ENCODE results near the gene NABP1.
A peak's percentile ranks its signal among the peaks of the same experiment; 100 is the strongest.

The NABP1 gene

DNA sequence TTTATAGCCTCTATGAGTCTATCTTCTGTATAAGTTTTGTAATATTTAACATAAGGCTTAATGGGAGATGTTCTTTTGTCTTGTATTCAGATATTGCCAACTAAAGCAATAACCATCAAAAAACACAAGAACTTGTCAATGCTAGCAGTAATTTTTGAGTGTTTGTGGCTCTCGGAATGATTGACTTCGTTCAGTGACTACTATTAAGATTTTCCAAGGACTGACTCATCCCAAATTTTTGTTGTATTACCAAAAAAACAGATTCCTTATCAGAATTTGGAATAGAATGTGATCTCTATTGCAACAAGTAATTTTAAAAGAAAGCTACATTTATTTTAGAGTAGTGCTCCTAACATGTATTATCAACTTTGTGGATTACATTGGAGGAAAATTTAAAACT, 8.1 kb downstream of the NABP1 start:
- DNase-seq = no peak

DNA sequence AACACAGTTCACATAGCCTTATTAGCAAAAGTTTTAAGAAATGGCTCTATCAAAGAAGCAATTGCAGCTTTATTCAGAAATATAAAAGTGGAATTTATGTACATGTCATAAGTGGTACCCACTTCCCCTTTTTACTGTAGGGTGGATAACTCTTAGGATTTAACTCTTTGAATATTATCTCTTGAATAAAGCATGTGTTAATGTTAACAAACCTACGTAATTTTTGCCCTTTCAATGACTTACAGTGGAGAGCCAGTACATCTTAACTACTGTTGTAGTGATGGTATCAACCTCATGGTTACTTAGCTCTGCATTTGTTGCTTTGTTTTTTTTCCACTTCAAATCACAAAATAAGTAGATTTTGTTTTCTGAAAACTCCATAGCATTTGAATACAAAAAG, 8.8 kb downstream of the NABP1 start:
- DNase-seq = no peak

DNA sequence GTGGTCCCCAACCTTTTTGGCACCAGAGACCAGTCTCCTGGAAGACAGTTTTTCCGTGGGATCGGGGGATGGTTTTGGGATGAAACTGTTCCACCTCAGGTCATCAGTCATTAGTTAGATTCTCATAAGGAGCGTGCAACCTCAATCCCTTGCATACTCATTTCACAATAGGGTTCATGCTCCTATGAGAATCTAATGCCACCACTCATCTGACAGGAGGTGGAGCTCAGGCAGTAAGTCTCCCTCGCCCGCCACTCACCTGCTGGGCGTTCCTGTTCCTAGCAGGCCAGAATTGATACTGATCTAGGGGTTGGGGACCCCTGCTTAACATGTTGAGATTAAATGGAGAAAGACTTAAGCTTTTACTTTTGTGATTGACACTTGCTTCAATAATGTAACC, 9.9 kb downstream of the NABP1 start:
- no peak for DNase-seq

DNA sequence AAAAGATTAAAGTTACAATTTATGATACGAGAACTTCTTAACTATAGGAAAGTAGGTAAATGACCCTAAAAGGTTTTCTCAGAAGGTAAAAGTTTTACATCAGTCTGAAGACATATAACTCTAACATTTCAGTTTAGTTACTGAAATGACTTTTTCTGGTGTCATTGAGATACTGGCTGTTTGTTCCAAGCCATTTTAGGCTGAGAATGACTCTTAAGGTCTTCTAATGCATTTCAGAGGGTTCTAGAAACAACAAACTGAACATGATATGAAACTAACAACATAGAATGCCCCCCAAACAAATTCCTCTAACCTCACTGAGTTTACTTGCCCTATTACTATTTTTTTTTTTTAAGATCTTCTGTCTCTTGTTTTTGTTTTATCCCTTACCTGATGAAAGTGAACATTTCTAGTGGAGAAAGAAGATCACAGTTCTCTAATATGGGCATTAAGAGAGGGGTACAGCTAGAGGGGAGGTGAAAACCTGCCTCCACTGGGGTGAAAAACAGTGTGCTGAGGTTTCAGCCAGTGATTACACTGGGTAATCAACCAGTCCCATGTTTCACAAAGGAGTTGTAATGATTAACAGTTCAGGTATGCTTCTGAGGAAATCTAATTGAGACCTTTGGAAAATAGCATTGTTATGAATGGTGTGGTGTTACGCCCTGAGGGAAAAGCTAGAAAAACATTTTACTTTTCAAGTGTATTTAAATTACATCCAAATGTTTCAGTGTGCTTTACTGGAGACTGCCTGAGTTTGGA, 11.2 kb downstream of the NABP1 start:
- no peak for DNase-seq

DNA sequence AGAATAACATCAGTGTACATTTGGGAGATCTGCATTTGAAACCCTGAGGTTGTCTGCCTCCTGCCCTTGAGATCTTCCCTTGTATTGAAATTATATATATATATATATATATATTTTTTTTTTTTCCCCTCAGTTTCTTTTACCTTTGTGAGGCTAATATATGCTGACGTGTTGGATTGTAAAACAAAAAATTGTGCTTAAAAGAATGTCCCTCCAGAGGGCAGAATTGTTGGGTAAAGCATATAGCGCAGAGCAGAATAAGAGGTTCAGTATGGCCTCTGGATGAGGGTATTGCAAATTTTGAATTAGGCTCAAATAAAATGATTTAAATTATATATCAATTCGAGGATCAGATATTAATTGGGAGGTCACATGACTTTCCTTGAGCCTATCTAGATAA, 12.4 kb downstream of the NABP1 start:
- no peak for DNase-seq

DNA sequence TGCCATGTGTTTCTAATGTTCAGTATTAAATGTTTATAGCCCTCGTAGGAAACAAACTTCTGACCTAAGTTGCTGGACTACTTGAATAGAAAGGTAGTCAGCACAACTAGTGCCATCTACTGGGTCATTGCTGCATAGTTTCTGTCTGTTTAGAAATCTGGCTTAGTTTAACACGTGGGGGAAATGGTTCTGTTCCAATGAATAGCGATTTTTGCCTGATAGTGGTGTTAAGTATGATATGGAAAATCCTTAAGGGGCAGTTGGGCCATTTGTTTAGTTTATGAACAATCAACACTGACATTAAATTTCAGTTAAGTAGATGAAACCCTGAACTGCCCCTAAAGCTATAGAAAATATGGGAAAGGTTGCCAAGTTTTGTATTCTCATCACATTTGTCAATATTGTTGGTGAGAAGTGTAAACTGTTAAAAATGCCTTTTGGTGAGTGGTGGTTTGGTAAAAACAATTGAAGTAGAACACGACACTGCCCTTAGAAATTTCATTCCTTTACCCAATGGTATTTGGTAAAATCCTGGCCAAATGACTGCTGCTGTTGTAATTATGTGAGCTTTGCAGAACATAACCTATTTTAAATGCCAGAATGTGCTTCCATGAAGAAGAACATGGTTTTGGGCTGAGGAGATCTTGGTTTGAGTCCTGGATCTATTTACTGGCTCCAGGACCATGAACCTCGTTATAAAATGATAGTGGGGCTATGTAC, 13.2 kb downstream of the NABP1 start:
- peak; percentile 46 for DNase-seq

DNA sequence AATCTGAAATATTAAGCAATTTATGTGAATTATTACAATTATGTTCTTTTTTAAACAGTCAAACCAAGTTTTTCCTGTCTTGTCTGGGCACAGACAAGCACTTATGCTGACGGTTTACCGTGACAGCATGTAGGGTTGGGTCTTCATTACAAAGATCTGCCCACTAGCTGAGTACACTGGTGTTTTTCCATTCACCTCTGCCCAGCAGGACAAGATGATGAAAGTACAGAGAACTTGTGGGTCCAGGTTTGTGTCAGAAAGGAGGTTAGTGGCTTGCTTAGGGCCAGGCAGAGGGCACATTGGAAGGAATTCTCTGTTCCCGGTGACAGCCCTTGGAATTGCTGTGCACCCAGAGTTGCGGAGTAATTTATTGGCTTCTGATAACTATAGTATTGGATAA, 14.0 kb downstream of the NABP1 start:
- no peak for DNase-seq

DNA sequence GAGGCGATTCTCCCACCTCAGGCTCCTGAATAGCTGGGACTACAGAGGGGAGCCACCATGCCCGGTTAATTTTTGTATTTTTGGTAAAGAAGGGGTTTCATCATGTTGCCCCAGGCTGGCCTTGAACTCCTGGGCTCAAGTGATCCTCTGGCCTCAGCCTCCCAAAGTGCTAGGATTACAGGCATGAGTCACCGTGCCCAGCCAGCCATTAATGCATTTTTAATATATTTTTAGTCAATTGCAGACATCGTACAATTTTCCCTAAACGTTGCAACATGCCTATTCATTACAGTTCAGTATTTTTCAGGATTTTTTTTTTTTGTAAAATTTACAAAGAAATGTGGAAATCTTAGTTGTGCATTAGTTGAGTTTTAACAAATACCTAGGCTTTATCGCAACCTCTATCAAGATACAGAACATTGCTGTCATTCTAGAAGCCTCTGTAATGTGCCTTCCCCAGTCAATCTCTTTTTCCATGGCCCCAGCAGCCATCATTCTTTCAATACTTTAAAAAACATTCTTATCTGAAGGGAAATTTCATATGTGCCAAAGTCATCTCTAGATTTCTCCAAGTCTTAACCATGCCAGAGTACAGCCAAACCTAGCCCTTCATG, 14.7 kb downstream of the NABP1 start:
- no peak for DNase-seq

DNA sequence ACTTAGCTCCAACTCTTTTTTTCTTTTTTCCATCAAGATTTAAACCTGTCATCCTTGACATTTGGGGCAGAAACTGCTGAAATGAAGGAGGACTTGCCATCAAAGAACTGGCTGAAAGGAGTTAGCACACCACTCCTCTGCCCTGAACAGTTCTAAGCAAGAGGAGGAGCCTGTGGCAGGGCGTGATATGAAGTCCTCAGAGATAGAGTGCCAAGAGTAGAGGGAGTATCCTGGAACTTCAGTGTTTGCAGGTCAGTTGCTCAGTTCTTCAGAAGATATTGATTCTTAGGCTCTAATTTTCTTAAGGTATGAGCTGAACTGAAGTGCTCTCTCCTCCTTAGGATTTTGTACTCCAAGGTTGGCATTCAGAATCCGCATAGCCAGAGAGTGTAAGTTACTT, 15.2 kb downstream of the NABP1 start:
- no peak for DNase-seq

DNA sequence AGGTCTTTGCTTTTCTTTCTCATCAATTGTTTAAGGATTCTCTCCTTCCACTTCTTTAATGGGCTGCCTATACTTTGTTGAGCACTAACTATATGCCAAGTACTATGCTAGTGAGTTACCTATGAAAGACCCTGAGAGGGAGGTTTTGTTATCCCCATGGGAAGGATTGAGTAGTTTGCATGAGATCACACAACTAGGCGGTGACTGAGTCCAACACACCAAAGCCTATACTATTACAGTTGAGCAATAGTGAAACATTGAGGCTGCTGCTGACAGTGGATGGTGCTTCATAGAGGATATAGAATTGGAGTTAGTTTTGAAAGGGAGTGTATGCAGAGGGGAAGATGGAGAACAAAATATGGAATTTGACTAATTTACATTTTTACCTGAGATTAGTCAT, 15.8 kb downstream of the NABP1 start:
- DNase-seq = no peak

DNA sequence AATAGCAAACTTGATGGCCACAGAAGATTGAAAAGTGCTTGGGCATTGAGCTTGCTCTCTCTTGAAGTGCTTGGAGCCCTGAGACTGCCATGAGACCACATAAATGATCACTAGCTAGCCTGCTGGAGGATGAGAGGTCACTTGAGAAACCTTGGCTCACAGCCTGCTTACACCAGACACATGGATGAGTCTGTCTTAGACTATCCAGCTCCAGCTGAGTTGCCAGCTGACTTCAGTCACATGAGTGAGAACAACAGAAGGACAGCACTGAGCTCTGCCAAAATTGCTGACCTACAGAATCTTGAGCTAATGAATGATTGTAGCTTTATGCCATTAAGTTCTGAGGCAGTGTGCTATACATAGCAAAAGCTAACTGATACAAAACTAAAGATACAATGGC, 18.1 kb downstream of the NABP1 start:
- DNase-seq = no peak

DNA sequence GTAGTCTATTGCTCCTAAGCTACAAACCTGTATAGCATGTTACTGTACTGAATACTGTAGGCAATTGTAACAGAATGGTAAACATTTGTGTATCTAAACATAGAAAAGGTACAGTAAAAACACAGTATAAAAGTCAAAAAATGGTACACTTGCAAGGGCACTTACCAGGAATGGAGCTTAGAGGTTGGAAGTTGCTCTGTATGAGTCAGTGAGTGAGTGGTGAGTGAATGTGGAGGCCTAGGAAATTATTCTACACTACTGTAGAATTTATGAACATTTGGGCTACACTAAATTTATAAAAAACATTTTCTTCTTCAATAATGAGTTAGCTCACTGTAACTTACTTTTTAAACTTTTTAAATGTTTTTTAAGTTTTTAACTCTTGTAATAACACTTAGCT, 19.0 kb downstream of the NABP1 start:
- DNase-seq = no peak

DNA sequence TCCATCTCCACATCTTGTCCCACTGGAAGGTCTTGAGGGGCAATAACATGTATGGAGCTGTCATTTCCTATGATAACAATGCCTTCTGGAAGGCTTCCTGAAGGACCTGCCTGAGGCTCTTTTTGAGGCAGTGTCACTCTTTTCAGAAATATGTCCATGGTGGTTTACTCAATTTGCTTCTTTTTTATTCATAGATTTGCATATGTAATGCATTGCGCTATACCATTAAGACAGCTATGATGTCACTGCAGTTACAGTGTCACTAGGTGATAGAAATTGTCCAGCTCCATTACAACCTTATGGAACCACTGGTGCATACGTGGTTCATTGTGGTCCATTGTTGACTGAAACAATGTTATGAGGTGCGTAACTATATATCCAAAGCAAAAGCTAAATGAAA, 19.9 kb downstream of the NABP1 start:
- no peak for DNase-seq

DNA sequence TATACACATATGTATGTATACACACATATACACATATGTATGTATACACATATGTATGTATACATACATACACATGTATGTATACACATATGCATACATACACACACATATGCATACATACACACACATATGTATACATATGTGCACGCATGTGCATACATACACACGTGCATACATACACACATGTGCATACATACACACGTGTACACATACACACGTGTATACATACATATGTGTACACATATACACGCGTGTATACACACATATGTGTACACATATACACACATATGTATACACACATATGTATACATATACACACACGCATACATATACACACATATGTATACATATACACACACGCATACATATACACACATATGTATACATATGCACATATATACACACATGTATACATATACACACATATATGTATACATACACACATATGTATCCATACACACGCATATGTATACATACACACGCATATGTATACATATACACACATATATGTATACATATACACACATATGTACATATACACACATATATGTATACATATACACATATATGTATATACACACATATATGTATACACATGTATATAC, 21.5 kb downstream of the NABP1 start:
- DNase-seq = no peak

DNA sequence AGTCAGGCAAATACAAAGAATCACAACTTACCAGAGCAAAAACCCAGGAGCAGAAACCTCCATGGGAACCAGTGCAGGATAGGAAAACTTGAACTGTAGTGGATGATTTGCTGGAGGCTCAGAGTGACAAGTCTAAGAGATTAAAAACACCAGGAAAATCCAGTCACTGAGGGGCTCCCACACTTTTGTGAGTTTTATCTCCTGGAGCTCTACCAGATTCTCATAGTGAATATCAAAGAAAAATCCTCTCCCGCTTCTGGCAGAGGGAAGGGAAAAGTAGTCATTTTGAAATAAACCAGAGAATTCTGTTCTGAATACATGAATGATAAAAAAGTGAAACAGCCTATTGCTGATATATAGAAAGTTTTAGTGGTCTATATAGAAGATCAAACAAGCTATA, 23.1 kb downstream of the NABP1 start:
- DNase-seq = no peak

DNA sequence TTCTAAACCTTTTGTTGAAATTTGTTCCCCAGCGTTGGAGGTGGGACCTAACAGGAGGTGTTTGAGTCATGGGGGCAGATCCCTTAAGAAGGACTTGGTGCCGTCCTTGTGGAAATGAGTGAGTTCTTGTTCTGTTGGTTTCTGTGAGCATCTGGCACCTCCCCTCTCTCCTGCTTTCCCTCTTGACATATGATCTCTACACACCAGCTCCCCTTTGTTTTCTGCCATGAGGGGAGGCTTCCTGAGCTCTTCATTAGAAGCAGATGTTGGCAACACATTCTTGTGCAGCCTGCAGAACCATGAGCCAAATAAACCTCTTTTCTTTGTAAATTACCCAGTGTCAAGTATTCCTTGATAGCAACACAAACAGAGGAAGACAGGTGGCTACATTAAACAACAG, 23.8 kb downstream of the NABP1 start:
- DNase-seq = no peak

DNA sequence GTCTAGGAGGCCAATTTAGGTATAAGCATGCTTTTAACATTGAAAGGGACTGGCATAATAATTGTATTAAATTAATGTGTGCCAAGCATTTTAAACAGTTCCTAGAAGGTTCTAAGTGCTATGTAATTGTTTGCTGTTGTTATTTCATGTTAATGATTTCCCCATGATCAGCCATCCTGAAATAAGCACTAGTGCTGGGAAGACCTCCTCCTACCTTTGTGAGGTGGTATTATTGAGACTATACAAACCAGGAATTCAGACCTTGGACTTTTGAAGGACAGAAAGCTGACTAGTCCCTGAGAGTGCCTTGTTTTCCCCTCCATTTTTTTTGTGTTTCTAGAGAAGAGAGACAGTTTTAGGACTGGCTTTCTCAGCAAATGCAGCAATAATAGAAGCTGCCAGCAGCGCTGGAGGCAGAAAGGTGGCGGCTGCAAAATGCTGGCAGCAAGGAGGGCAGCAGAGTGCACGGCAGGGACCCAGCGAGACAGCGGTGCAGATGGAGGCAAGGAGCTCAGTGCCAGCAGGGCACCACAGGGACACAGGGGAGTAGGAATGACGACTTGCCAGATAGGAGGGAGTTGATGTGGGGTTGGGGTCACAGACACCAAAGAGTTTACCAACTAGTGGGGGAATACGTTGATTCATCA, 25.3 kb downstream of the NABP1 start:
- no peak for DNase-seq

DNA sequence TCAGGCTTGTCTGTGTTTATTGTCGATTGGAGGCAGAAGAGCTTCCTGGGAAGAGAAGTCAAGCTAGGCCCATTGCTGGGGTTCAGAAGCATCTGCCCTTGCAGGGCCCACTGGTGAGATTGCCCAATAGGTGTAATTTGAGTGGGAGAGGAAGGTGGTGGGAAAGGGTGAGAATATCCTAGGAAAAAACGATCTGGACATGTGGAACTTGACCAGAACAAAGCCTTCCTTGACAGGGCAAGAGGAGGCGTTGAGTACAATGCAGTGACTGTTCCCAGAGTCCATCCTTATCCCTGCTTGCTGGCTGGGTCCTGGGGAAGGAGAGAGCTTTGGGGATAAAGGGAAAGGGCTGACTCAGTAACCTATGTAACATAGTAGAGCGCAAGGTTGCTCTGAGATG, 27.1 kb downstream of the NABP1 start:
- DNase-seq = no peak

DNA sequence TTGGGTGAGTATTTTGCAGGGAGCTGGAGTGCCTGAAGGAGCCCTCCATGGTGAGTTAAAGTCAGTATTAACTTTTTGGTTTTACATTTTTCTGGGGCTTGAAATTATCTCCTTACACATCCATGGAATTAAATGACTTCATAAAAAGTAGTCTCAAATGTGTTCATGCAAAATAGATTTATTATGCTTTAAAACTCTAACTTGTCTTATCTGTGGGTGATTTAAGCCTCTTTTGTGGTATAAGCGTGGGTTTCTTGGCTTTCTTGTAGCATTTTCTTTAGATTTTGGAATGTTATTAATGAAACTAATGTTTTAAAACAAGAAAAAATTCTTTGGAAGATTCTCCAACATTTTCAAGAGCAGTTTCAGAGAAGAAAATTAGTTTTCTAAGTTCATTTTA, 27.8 kb downstream of the NABP1 start:
- DNase-seq = no peak

DNA sequence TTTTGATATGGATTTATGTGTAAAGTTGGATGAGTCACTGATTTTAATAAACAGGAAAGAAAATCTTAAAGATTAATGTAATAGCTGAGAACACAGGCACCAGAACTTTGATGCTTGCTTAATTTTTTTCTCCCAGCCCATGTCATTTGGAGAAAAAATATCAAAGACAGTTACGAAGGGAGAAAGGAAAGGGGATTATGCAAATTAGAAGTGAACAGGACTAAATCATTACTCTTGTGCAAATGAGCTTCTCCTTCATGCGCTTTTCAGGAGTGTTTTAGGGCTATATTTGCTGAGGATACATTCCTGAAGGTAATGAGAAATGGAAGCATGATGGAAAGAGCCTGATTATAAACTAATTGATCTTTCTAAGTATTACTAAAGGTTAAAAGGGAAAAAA, 28.9 kb downstream of the NABP1 start:
- DNase-seq = no peak

DNA sequence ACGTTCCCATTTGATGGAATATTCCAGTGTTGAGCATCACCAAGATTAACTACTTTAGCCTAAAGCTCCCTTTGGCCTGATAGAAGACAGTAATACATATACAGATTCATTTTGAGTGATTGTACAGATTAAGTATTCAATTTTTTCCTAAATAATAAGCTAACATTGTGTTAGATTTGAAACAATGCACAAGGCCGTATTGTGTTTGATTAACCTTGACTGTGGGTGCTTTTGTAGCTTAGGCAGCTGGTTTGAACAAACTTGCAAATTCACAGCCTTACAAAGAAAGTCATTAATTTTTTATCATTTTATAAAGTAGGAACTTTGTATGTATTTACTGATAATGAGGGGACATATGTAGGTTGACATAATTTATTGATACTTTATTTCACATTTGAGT, 29.6 kb downstream of the NABP1 start:
- no peak for DNase-seq

DNA sequence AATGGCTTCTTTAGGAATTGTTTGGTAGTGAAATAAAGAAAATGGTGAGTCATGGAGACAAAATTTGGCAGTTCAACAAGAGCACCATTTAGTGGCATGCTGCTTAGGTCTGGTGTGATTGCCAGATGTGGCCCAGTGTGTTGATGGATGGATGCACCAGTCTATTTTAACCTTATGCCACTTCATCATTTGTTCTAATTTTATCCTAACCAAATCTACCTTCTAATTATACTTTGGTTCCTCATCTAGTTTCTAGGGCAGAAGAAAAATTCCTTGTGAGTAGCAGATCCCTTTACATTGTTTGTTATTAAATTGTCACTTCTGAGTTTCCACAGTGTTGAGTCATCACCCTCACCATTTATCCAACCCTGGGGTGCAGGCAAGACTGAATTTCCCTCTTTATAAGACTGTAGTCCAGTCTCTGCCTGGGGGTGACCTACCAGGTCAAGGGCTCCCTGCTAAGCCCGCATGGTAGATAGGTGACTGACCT, 32.5 kb downstream of the NABP1 start:
- DNase-seq = no peak

DNA sequence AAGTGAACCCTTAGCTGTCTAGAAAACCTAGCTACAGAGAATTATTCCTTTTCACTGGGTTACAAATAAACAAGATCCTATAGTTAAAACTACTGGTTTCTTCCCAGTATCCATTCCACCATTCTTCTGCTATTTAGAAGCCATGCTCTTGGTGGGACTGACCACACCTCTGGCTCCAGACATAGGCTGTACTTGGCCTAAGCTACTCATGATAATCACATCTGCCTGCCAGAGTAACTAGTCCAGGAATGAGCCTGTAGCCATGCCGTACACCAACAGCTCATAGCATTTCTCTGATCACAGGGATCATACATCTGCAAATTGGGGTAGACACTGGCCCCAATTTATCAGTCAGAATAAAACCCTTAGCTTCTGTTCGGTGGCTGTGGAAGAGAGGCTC, 33.7 kb downstream of the NABP1 start:
- no peak for DNase-seq

Measured in activated gamma-delta T cell treated with Interleukin-2 at 50 U/mL for 16 hours (primary cell).